Measurements from ENCODE around the gene RASSF8.

- TF ChIP-seq CTCF (IDR thresholded peaks at IDR 0.05; ENCODE audit: low read depth, low read length) = no peak
- TF ChIP-seq EZH2phosphoT487 (IDR thresholded peaks at IDR 0.05; ENCODE audit: low read depth) = no peak
These were observed 167.2 kb downstream of the RASSF8 start for GRCh38 chr12:26125400-26126339.
